Lower leg skin (tissue), 3 donors: ENCODE data around the gene TBX4.

Experiments used
- CTCF ChIP-seq, 3 donors: fragments of 450-650 bp; IDR thresholded peaks; one replicate each; pipeline ENCODE4 v1.5.1; 2016; ENCODE audit warnings: antibody characterized with exemption in 3 of 3, mild to moderate bottlenecking in 3 of 3, moderate library complexity in 2 of 3
- POLR2A ChIP-seq, 2 donors: fragments of 450-650 bp; IDR thresholded peaks; one replicate each; pipeline ENCODE4 v1.6.1; 2016 to 2017; ENCODE audit warnings: antibody characterized with exemption in 2 of 2, mild to moderate bottlenecking in 1 of 2, moderate library complexity in 1 of 2

- no peak for TF ChIP-seq CTCF (IDR thresholded peaks at IDR 0.05)
- no peak for TF ChIP-seq POLR2A (IDR thresholded peaks at IDR 0.05)
These were observed 3.9 kb downstream of the TBX4 start for GRCh38 chr17:61456061-61456681.
